Transverse colon (tissue), 3 donors: Measurements from ENCODE around the gene MAGI1.

ENCODE experiments used
- EP300 ChIP-seq: sonication (generic); formaldehyde crosslinking; IDR thresholded peaks from one replicate; pipeline ENCODE4 v1.6.1; 2017; ENCODE audit warnings: antibody characterized with exemption, low read depth
- POLR2A ChIP-seq: fragments of 450-650 bp; IDR thresholded peaks from one replicate; pipeline ENCODE4 v1.6.1; 2016; ENCODE audit warnings: antibody characterized with exemption, mild to moderate bottlenecking, moderate library complexity
- TF ChIP-seq, protein P1 (sequence below), 5 experiments: fragments of 200-600 bp in 3 of 5; fragments of 450-650 bp in 2 of 5; sonication (generic) in 3 of 5; IDR thresholded peaks; 1 replicate in 2 of 5; 2 replicates in 3 of 5; pipeline ENCODE4 v1.5.1; 2016 to 2017; ENCODE audit warnings: antibody characterized with exemption in 5 of 5, inconsistent platforms in 3 of 5, mild to moderate bottlenecking in 2 of 5, moderate library complexity in 1 of 5

DNA sequence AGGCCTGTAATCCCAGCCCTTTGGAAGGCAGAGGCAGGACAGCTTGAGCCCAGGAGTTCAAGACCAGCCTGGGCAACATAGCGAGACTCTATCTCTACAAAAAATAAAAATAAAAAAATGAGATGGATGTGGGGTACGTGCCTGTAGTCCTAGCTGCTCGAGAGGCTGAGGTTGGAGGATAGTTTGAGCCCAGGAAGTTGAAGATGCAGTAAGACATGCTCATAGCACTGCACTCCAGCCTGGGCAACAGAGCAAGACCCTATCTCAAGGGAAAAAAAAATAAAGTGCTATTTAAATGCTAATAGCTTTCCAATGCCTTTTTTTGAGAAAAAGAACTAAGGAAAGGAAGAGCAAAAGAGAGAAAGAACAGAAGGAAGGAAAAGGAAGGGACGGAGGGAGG is 94.5 kb downstream of the MAGI1 start:
- TF ChIP-seq POLR2A = no peak
- TF ChIP-seq, protein P1, sequence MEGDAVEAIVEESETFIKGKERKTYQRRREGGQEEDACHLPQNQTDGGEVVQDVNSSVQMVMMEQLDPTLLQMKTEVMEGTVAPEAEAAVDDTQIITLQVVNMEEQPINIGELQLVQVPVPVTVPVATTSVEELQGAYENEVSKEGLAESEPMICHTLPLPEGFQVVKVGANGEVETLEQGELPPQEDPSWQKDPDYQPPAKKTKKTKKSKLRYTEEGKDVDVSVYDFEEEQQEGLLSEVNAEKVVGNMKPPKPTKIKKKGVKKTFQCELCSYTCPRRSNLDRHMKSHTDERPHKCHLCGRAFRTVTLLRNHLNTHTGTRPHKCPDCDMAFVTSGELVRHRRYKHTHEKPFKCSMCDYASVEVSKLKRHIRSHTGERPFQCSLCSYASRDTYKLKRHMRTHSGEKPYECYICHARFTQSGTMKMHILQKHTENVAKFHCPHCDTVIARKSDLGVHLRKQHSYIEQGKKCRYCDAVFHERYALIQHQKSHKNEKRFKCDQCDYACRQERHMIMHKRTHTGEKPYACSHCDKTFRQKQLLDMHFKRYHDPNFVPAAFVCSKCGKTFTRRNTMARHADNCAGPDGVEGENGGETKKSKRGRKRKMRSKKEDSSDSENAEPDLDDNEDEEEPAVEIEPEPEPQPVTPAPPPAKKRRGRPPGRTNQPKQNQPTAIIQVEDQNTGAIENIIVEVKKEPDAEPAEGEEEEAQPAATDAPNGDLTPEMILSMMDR (IDR thresholded peaks at IDR 0.05) = no peak
- TF ChIP-seq EP300 = no peak
